Measurements from ENCODE around the gene OR5K4.

The OR5K4 gene

DNA sequence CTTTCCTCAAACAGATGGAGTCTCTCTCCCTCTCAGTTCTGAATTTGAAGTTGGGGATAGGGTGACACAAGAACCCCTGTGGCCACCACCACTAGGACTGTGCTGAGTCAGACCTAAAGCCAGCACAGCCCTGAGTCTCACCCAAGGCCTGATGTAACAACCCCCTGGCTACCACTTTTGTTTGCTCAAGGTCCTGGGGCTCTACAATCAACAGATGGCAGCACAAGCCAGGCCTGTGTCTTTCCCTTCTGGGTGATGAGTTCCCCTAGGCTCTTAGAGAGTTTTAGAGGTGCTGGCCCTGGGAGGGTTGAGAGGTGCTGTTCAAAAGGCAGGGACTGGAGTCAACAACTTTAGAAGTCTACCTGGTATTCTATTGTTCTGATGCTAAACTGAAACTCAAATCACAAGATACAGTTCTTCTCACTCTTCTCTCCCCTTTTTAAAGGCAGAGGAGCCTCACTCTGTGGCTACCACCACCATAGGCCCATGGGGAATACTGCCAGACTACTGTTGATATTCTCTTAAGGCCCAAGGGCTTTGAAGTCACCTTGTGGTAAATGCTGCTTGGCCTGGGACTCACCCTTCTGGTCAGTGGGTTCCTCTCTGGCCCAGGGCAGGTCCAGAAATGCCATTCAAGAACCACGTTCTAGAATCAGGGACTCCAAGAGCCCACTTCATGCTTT is 6.5 kb downstream of the OR5K4 start:
- Histone ChIP-seq H3K27me3 (ENCODE audit: insufficient read depth, low read length) (no peaks in the 10 kb centered on the region), H2AK5ac (ENCODE audit: low read length) (no peak overlapping the region), H3K18ac (ENCODE audit: low read length) (no peak overlapping the region), H4K91ac (ENCODE audit: low read depth, low read length) (no peak overlapping the region), H3K14ac (ENCODE audit: low read length) (no peak overlapping the region), H3K23ac (ENCODE audit: low read length) (no peak overlapping the region), H2BK120ac (ENCODE audit: insufficient read depth, low read length, poor library complexity) (no peak overlapping the region), H3K9ac (ENCODE audit: low read length) (no peak overlapping the region), H3K36me3 (ENCODE audit: control insufficient read depth in 1 of 2, insufficient read depth in 2 of 2, low read length in 2 of 2) (no peaks in the 10 kb centered on the region), H2BK12ac (ENCODE audit: low read length) (no peak overlapping the region), H3K27ac (ENCODE audit: low read depth, low read length) (no peak overlapping the region), H2BK5ac (ENCODE audit: low read depth, low read length, poor library complexity) (no peak overlapping the region), H3K79me1 (ENCODE audit: low read length) (no peaks in the 10 kb centered on the region), H3K4me3 (ENCODE audit: low read depth, low read length) (no peak overlapping the region), H3K4me2 (ENCODE audit: low read length) (no peak overlapping the region), H3K4me1 (ENCODE audit: control insufficient read depth in 1 of 2, insufficient read depth in 2 of 2, low read length in 2 of 2) (no peaks in the 10 kb centered on the region), H4K12ac (ENCODE audit: low read depth, low read length) (no peak overlapping the region), H2AFZ (ENCODE audit: insufficient read depth, low read length, poor library complexity) (no peak overlapping the region), H3K4ac (ENCODE audit: low read depth, low read length) (no peak overlapping the region), H4K8ac (ENCODE audit: low read depth, low read length) (no peak overlapping the region), H3K79me2 (ENCODE audit: control insufficient read depth, insufficient read depth, low read length, poor library complexity) (no peaks in the 10 kb centered on the region), H3K9me3 (ENCODE audit: insufficient read depth, low read depth, low read length) (no peaks in the 10 kb centered on the region)
- no CpG with 5 or more reads among the region's 1 CpG for WGBS (ENCODE audit: extremely low coverage, insufficient coverage, insufficient read length)
- no peak for DNase-seq

DNA sequence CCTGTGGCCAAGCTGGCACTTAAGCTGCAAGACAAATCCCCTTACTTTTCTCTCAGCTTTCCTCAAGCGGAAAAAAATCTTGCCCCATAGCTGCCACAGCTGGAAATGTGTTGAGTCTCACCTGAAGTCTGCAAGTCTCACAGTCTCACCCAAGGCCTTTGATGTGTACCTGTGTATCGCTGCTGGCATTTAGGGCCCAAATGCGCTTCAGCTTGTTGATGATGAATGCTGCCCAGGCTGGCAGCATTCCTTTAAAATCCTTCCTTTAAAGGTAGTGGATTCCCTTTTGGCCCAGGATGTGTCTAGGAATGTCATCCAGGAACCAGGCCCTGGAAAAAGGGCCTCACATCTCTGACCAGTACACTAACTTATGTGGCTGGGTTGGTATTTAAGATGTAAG is 7.0 kb downstream of the OR5K4 start:
- H2AFZ ChIP-seq (ENCODE audit: insufficient read depth, low read length, poor library complexity), result no peak overlapping the region
- whole genome bisulfite sequencing (ENCODE audit: extremely low coverage, insufficient coverage, insufficient read length), result no CpG with 5 or more reads among the region's 3 CpGs
- DNase-seq, result no peak
- H3K79me2 ChIP-seq (ENCODE audit: control insufficient read depth, insufficient read depth, low read length, poor library complexity), result no peaks in the 10 kb centered on the region
- H4K8ac ChIP-seq (ENCODE audit: low read depth, low read length), result no peak overlapping the region
- no peak overlapping the region for H3K23ac ChIP-seq (ENCODE audit: low read length)
- H3K27me3 ChIP-seq (ENCODE audit: insufficient read depth, low read length), result no peaks in the 10 kb centered on the region
- no peak overlapping the region for H2AK5ac ChIP-seq (ENCODE audit: low read length)
- H3K9me3 ChIP-seq (ENCODE audit: insufficient read depth, low read depth, low read length), result no peaks in the 10 kb centered on the region
- H2BK5ac ChIP-seq (ENCODE audit: low read depth, low read length, poor library complexity), result no peak overlapping the region
- no peak overlapping the region for H3K4me3 ChIP-seq (ENCODE audit: low read depth, low read length)
- no peaks in the 10 kb centered on the region for H3K79me1 ChIP-seq (ENCODE audit: low read length)
- H3K36me3 ChIP-seq (ENCODE audit: control insufficient read depth in 1 of 2, insufficient read depth in 2 of 2, low read length in 2 of 2), result no peaks in the 10 kb centered on the region
- H3K27ac ChIP-seq (ENCODE audit: low read depth, low read length), result no peak overlapping the region
- no peak overlapping the region for H2BK120ac ChIP-seq (ENCODE audit: insufficient read depth, low read length, poor library complexity)
- no peak overlapping the region for H3K18ac ChIP-seq (ENCODE audit: low read length)
- no peak overlapping the region for H3K9ac ChIP-seq (ENCODE audit: low read length)
- no peak overlapping the region for H3K4ac ChIP-seq (ENCODE audit: low read depth, low read length)
- H3K4me2 ChIP-seq (ENCODE audit: low read length), result no peak overlapping the region
- H3K4me1 ChIP-seq (ENCODE audit: control insufficient read depth in 1 of 2, insufficient read depth in 2 of 2, low read length in 2 of 2), result no peaks in the 10 kb centered on the region
- H3K14ac ChIP-seq (ENCODE audit: low read length), result no peak overlapping the region
- no peak overlapping the region for H4K91ac ChIP-seq (ENCODE audit: low read depth, low read length)
- no peak overlapping the region for H4K12ac ChIP-seq (ENCODE audit: low read depth, low read length)
- no peak overlapping the region for H2BK12ac ChIP-seq (ENCODE audit: low read length)

DNA sequence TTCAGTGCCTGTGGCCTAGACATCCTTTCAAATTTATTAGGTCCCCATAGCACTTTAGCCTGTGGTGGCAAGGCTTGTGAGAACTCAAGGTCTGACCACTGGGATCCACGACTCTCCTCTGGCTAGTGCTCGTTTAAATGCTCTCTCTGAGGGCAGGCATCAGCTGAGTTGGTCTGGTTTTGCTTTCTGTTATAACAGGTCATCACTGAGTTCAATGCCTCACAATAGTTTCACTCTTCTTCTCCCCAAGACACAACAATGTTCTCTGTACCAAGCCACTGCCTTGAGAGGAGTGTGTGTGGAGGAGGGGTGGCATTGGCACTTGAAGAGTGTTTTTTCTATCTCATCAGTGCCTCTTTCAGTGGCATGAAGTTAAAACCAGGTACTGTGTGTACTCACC is 7.6 kb downstream of the OR5K4 start:
- no peak overlapping the region for H3K18ac ChIP-seq (ENCODE audit: low read length)
- no peak overlapping the region for H2AK5ac ChIP-seq (ENCODE audit: low read length)
- no peak overlapping the region for H3K14ac ChIP-seq (ENCODE audit: low read length)
- no peak overlapping the region for H2BK120ac ChIP-seq (ENCODE audit: insufficient read depth, low read length, poor library complexity)
- no peak for DNase-seq
- no peaks in the 10 kb centered on the region for H3K79me1 ChIP-seq (ENCODE audit: low read length)
- no peak overlapping the region for H3K23ac ChIP-seq (ENCODE audit: low read length)
- no peak overlapping the region for H4K91ac ChIP-seq (ENCODE audit: low read depth, low read length)
- WGBS (ENCODE audit: extremely low coverage, insufficient coverage, insufficient read length), result no CpG with 5 or more reads among the region's 2 CpGs
- H3K27ac ChIP-seq (ENCODE audit: low read depth, low read length), result no peak overlapping the region
- H3K9me3 ChIP-seq (ENCODE audit: insufficient read depth, low read depth, low read length), result no peaks in the 10 kb centered on the region
- H2BK5ac ChIP-seq (ENCODE audit: low read depth, low read length, poor library complexity), result no peak overlapping the region
- no peak overlapping the region for H4K12ac ChIP-seq (ENCODE audit: low read depth, low read length)
- H3K27me3 ChIP-seq (ENCODE audit: insufficient read depth, low read length), result no peaks in the 10 kb centered on the region
- H3K4me2 ChIP-seq (ENCODE audit: low read length), result no peak overlapping the region
- no peak overlapping the region for H4K8ac ChIP-seq (ENCODE audit: low read depth, low read length)
- H3K4ac ChIP-seq (ENCODE audit: low read depth, low read length), result no peak overlapping the region
- no peak overlapping the region for H2AFZ ChIP-seq (ENCODE audit: insufficient read depth, low read length, poor library complexity)
- no peak overlapping the region for H3K4me3 ChIP-seq (ENCODE audit: low read depth, low read length)
- no peaks in the 10 kb centered on the region for H3K36me3 ChIP-seq (ENCODE audit: control insufficient read depth in 1 of 2, insufficient read depth in 2 of 2, low read length in 2 of 2)
- no peak overlapping the region for H2BK12ac ChIP-seq (ENCODE audit: low read length)
- H3K79me2 ChIP-seq (ENCODE audit: control insufficient read depth, insufficient read depth, low read length, poor library complexity), result no peaks in the 10 kb centered on the region
- no peaks in the 10 kb centered on the region for H3K4me1 ChIP-seq (ENCODE audit: control insufficient read depth in 1 of 2, insufficient read depth in 2 of 2, low read length in 2 of 2)
- no peak overlapping the region for H3K9ac ChIP-seq (ENCODE audit: low read length)

DNA sequence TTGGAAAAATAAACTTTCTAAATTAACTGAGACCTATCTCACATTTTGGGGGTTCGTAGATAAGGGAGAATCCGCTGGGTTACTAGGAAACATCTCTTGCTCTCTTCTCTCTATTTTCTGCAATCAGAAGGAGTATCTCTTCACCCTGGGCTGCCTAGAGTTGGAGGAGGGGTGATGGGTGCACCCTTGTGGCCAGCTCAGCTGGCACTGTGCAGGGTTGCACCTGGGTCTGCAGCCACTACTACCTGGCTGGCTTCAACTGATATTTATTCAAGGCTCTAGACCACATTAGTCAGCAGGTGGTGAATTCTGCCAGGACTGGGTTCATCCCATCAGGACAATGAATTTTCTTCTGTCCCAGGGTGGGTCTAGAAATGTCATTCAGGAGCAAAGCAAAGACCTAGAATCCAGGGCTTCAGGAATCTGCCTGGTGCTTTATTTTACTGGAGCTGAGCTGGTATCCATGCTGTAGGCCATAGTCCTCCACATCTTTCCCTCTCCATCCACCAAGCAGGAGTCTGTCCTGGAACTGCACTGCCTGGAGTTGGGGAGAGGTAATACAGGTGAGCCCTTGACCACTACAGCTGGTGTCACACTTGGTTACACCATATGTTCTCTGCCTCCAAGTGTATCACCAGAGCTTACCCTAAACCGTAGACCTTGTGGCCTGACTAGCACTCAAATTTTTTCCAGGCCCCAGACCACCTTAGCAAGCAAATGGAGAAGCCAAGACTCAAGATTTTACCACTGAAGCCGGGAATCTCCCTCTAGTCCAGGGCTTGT is 14.0 kb downstream of the OR5K4 start:
- Histone ChIP-seq H3K14ac (ENCODE audit: low read length) (no peak overlapping the region), H2BK120ac (ENCODE audit: insufficient read depth, low read length, poor library complexity) (no peak overlapping the region), H3K4me1 (ENCODE audit: control insufficient read depth in 1 of 2, insufficient read depth in 2 of 2, low read length in 2 of 2) (no peaks in the 10 kb centered on the region), H3K9me3 (ENCODE audit: insufficient read depth, low read depth, low read length) (no peaks in the 10 kb centered on the region), H3K79me2 (ENCODE audit: control insufficient read depth, insufficient read depth, low read length, poor library complexity) (no peaks in the 10 kb centered on the region), H2AFZ (ENCODE audit: insufficient read depth, low read length, poor library complexity) (no peak overlapping the region), H3K23ac (ENCODE audit: low read length) (no peak overlapping the region), H3K9ac (ENCODE audit: low read length) (no peak overlapping the region), H3K79me1 (ENCODE audit: low read length) (no peaks in the 10 kb centered on the region), H3K4me3 (ENCODE audit: low read depth, low read length) (no peak overlapping the region), H3K27me3 (ENCODE audit: insufficient read depth, low read length) (no peaks in the 10 kb centered on the region), H3K4ac (ENCODE audit: low read depth, low read length) (no peak overlapping the region), H2BK12ac (ENCODE audit: low read length) (no peak overlapping the region), H4K91ac (ENCODE audit: low read depth, low read length) (no peak overlapping the region), H3K27ac (ENCODE audit: low read depth, low read length) (no peak overlapping the region), H4K8ac (ENCODE audit: low read depth, low read length) (no peak overlapping the region), H3K4me2 (ENCODE audit: low read length) (no peak overlapping the region), H3K18ac (ENCODE audit: low read length) (no peak overlapping the region), H4K12ac (ENCODE audit: low read depth, low read length) (no peak overlapping the region), H2AK5ac (ENCODE audit: low read length) (no peak overlapping the region), H2BK5ac (ENCODE audit: low read depth, low read length, poor library complexity) (no peak overlapping the region), H3K36me3 (ENCODE audit: control insufficient read depth in 1 of 2, insufficient read depth in 2 of 2, low read length in 2 of 2) (no peaks in the 10 kb centered on the region)
- no peak for DNase-seq
- no CpG with 5 or more reads among the region's 4 CpGs for WGBS (ENCODE audit: extremely low coverage, insufficient coverage, insufficient read length)

All from trophoblast cell (in vitro differentiated cells and primary cell).